Loucy (cell line): Measurements from ENCODE around the gene LSM3.
A peak's percentile ranks its signal among the peaks of the same experiment; 100 is the strongest.
"Not testable (repeated sequence)": the region's sequence is repeated elsewhere in the genome, so short reads cannot be mapped to it uniquely, and the experiment has no call there.

Experiments used
- H2AFZ ChIP-seq: fragments of 200-600 bp; sonication (generic); 2 replicates; pipeline ENCODE4 v1.6.0; 2016; ENCODE audit warnings: antibody characterized with exemption, mild to moderate bottlenecking, low read length, moderate library complexity
- H3F3A ChIP-seq: fragments of 200-600 bp; 2 replicates; pipeline ENCODE4 v1.6.0; 2016; ENCODE audit warnings: antibody characterized with exemption, low read depth, mild to moderate bottlenecking
- H3K27me3 ChIP-seq: fragments of 200-600 bp; sonication (generic); 2 replicates; pipeline ENCODE4 v1.6.1; 2014; ENCODE audit warnings: low read length, mild to moderate bottlenecking; ENCODE audit not compliant: insufficient read depth, poor library complexity, severe bottlenecking
- H3K36me3 ChIP-seq: fragments of 200-600 bp; sonication (generic); 2 replicates; pipeline ENCODE4 v1.6.1; 2016; ENCODE audit warnings: low read length; ENCODE audit not compliant: insufficient read depth
- H3K4me1 ChIP-seq: fragments of 200-600 bp; sonication (generic); 2 replicates; pipeline ENCODE4 v1.5.1; 2014; ENCODE audit warnings: low read length, mild to moderate bottlenecking; ENCODE audit not compliant: insufficient read depth, poor library complexity, severe bottlenecking
- H3K4me2 ChIP-seq: fragments of 200-600 bp; sonication (generic); 2 replicates; pipeline ENCODE4 v1.6.0; 2014; ENCODE audit warnings: antibody characterized with exemption, low read length, low read depth, mild to moderate bottlenecking; ENCODE audit not compliant: poor library complexity, severe bottlenecking
- H3K4me3 ChIP-seq: fragments of 200-600 bp; sonication (generic); 2 replicates; pipeline ENCODE4 v1.5.1; 2014; ENCODE audit warnings: low read length, mild to moderate bottlenecking, mixed read lengths; ENCODE audit not compliant: poor library complexity, severe bottlenecking
- H3K79me2 ChIP-seq: fragments of 200-600 bp; sonication (generic); 2 replicates; pipeline ENCODE4 v1.6.1; 2014; ENCODE audit warnings: low read length; ENCODE audit not compliant: insufficient read depth
- H3K9ac ChIP-seq: fragments of 200-600 bp; sonication (generic); 2 replicates; pipeline ENCODE4 v1.6.0; 2014; ENCODE audit warnings: mild to moderate bottlenecking, low read depth, low read length, moderate library complexity; ENCODE audit not compliant: poor library complexity, severe bottlenecking
- H3K9me2 ChIP-seq: fragments of 200-600 bp; sonication (generic); replicated peaks from 2 replicates; pipeline ENCODE4 v1.6.1; 2016; ENCODE audit warnings: low read depth, low read length, mixed read lengths
- H3K9me3 ChIP-seq: fragments of 200-600 bp; sonication (generic); 2 replicates; pipeline ENCODE4 v1.6.1; 2014; ENCODE audit warnings: mild to moderate bottlenecking, antibody characterized with exemption, low read length, low read depth; ENCODE audit not compliant: insufficient read depth
- H4K20me1 ChIP-seq: fragments of 200-600 bp; sonication (generic); 2 replicates; pipeline ENCODE4 v1.6.0; 2014; ENCODE audit warnings: antibody characterized with exemption, low read length, mild to moderate bottlenecking; ENCODE audit not compliant: insufficient read depth, poor library complexity, severe bottlenecking
- CTCF ChIP-seq: fragments of 200-600 bp; sonication (generic); conservative IDR thresholded peaks from 2 replicates; pipeline ENCODE4 v1.5.1; 2014; ENCODE audit warnings: mild to moderate bottlenecking, antibody characterized with exemption, low read length
- EZH2phosphoT487 ChIP-seq: fragments of 200-600 bp; IDR thresholded peaks from 2 replicates; pipeline ENCODE4 v1.6.1; 2018; ENCODE audit warnings: antibody characterized with exemption, mild to moderate bottlenecking, moderate library complexity, borderline replicate concordance

Gene LSM3

GRCh38 chr3:14228681-14229470, 50.3 kb downstream of the LSM3 start:
- TF ChIP-seq EZH2phosphoT487 (no peak), CTCF (no peak)
- Histone ChIP-seq H3K9me2 (no peaks in the 10 kb centered on the region), H3K36me3 (no peaks in the 10 kb centered on the region), H3K4me2 (no peak overlapping the region), H3K27me3 (no peaks in the 10 kb centered on the region), H2AFZ (no peak overlapping the region), H3K9me3 (peaks cover 6% of the 10 kb centered on the region; the same call in 1 of the 2 replicates), H3K4me3 (no peak overlapping the region), H3F3A (no peaks in the 10 kb centered on the region), H4K20me1 (no peaks in the 10 kb centered on the region), H3K79me2 (no peaks in the 10 kb centered on the region), H3K9ac (no peak overlapping the region), H3K4me1 (peaks cover 35% of the 10 kb centered on the region)

DNA sequence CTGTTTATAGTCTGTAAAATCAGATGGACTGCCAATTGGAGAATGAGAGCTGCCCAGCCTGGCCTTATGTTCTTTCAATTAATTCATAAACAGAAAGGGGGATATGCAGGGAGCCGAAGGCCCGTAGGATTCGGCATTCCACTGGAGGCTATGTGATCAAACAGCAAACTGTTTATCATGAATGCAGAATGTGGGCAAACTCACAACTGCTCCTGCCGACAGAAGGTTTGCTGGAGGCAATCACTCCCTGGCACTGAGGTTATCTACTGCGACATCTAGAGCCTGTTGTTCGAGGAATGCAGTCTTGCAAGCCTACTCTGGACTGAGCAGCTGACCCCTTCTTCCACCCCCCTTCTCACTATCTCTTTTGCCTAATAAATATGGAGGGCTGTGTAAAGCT, 51.1 kb downstream of the LSM3 start:
- peaks cover 44% of the 10 kb centered on the region for H3K4me1 ChIP-seq
- not testable (repeated sequence) for H3K9me3 ChIP-seq, H3K4me3 ChIP-seq, H4K20me1 ChIP-seq, H3K36me3 ChIP-seq, H3K27me3 ChIP-seq, H2AFZ ChIP-seq, H3K9me2 ChIP-seq, H3K79me2 ChIP-seq, H3K9ac ChIP-seq, H3K4me2 ChIP-seq, H3F3A ChIP-seq

GRCh38 chr3:14230729-14231128, 52.1 kb downstream of the LSM3 start:
- H2AFZ ChIP-seq, result no peak overlapping the region
- no peaks in the 10 kb centered on the region for H3K9me2 ChIP-seq
- H3K4me1 ChIP-seq, result peaks cover 51% of the 10 kb centered on the region

More at GRCh38 chr3:14230729-14231128, 52.1 kb downstream of the LSM3 start:
- TF ChIP-seq EZH2phosphoT487, result no peak
- peak; percentile 14; the same call in 1 of the 2 replicates for TF ChIP-seq CTCF
- Histone ChIP-seq H3K4me3 (no peak overlapping the region), H3K79me2 (no peaks in the 10 kb centered on the region), H3K9ac (no peak overlapping the region), H3K27me3 (no peaks in the 10 kb centered on the region), H3K4me2 (peak overlapping the region; percentile 22), H3K9me3 (peaks cover 6% of the 10 kb centered on the region; the same call in 1 of the 2 replicates), H3F3A (no peaks in the 10 kb centered on the region), H3K36me3 (no peaks in the 10 kb centered on the region), H4K20me1 (no peaks in the 10 kb centered on the region)
